Measurements from ENCODE around the gene TRIM23. TPM values are rescaled to one million over a fixed set of nuclear protein-coding genes. Genes with fewer than 3 reads are reported as not detected.

The TRIM23 gene
- total and polyA plus RNA-seq, 3 donors from 2014 or later, result 11.0 to 24.8 (median 23.9) TPM

- H3K4me1 ChIP-seq, result no peaks in the 10 kb centered on the region
- WGBS, 2 donors, result 76 to 84% methylated on average over 2 of the region's 2 CpGs
- H3K27ac ChIP-seq, result no peak overlapping the region
- TF ChIP-seq POLR2A (IDR thresholded peaks at IDR 0.05), result no peak
- TF ChIP-seq, protein P1, sequence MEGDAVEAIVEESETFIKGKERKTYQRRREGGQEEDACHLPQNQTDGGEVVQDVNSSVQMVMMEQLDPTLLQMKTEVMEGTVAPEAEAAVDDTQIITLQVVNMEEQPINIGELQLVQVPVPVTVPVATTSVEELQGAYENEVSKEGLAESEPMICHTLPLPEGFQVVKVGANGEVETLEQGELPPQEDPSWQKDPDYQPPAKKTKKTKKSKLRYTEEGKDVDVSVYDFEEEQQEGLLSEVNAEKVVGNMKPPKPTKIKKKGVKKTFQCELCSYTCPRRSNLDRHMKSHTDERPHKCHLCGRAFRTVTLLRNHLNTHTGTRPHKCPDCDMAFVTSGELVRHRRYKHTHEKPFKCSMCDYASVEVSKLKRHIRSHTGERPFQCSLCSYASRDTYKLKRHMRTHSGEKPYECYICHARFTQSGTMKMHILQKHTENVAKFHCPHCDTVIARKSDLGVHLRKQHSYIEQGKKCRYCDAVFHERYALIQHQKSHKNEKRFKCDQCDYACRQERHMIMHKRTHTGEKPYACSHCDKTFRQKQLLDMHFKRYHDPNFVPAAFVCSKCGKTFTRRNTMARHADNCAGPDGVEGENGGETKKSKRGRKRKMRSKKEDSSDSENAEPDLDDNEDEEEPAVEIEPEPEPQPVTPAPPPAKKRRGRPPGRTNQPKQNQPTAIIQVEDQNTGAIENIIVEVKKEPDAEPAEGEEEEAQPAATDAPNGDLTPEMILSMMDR (IDR thresholded peaks at IDR 0.05), result no peak
- H3K4me3 ChIP-seq, result no peak overlapping the region
- no peaks in the 10 kb centered on the region for H3K36me3 ChIP-seq (ENCODE audit: low read depth, missing control alignments)
- no peaks in the 10 kb centered on the region for H3K9me3 ChIP-seq
- intact Hi-C loops (cut with DNase I; ENCODE audit: low total_unique reads), result no loop called here
- no peaks in the 10 kb centered on the region for H3K27me3 ChIP-seq
- DNase-seq, result no peak
Observed at GRCh38 chr5:65654713-65655112, 30.6 kb upstream of the TRIM23 start.

- no peaks in the 10 kb centered on the region for H3K36me3 ChIP-seq (ENCODE audit: low read depth, missing control alignments)
- 58 to 64% methylated on average over 5 of the region's 5 CpGs for WGBS, 2 donors
- H3K27ac ChIP-seq, result no peak overlapping the region
- no peak for DNase-seq
- TF ChIP-seq, protein P1 (IDR thresholded peaks at IDR 0.05), result no peak
- TF ChIP-seq POLR2A (IDR thresholded peaks at IDR 0.05), result no peak
- no peak overlapping the region for H3K4me3 ChIP-seq
- no peaks in the 10 kb centered on the region for H3K4me1 ChIP-seq
- intact Hi-C loops (cut with DNase I; ENCODE audit: low total_unique reads), result no loop called here
- no peaks in the 10 kb centered on the region for H3K27me3 ChIP-seq
- H3K9me3 ChIP-seq, result no peaks in the 10 kb centered on the region
Observed at GRCh38 chr5:65651144-65651543, 27.0 kb upstream of the TRIM23 start.

DNA sequence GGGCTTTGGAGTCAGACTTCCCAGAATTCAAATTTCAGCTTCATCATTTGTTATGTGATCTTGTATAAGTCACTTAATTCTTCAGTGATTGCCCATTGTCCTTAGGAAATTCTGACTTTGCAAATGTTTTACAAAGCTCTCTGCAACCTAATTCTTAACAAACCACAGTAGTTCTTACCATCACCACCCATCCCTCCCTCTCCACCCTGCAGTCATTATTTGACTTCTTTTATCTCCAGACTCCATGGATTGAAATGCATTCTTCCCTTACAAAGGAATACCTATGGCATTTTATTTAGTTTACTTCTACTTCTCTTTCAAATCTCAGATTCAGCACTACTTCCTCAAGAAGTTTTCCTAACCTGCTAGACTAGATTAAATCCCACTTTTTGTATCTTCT, 23.8 kb upstream of the TRIM23 start:
- intact Hi-C loops (cut with DNase I; ENCODE audit: low total_unique reads), result no loop called here
- H3K36me3 ChIP-seq (ENCODE audit: low read depth, missing control alignments), result no peaks in the 10 kb centered on the region
- H3K4me3 ChIP-seq, result no peak overlapping the region
- H3K4me1 ChIP-seq, result no peaks in the 10 kb centered on the region
- H3K27ac ChIP-seq, result no peak overlapping the region
- TF ChIP-seq, protein P1 (IDR thresholded peaks at IDR 0.05), result no peak
- no peak for TF ChIP-seq POLR2A (IDR thresholded peaks at IDR 0.05)
- DNase-seq, result no peak
- H3K9me3 ChIP-seq, result no peaks in the 10 kb centered on the region
- H3K27me3 ChIP-seq, result no peaks in the 10 kb centered on the region

- Histone ChIP-seq H3K9me3 (no peaks in the 10 kb centered on the region), H3K4me3 (no peak overlapping the region), H3K27me3 (no peaks in the 10 kb centered on the region), H3K36me3 (ENCODE audit: low read depth, missing control alignments) (no peaks in the 10 kb centered on the region), H3K27ac (no peak overlapping the region), H3K4me1 (no peaks in the 10 kb centered on the region)
- TF ChIP-seq POLR2A (IDR thresholded peaks at IDR 0.05), result no peak
- TF ChIP-seq, protein P1 (IDR thresholded peaks at IDR 0.05), result no peak
- intact Hi-C loops (cut with DNase I; ENCODE audit: low total_unique reads), result no loop called here
- no peak for DNase-seq
- WGBS, 2 donors, result 76 to 85% methylated on average over 2 of the region's 2 CpGs
Observed at GRCh38 chr5:65646938-65647337, 22.8 kb upstream of the TRIM23 start.

DNA sequence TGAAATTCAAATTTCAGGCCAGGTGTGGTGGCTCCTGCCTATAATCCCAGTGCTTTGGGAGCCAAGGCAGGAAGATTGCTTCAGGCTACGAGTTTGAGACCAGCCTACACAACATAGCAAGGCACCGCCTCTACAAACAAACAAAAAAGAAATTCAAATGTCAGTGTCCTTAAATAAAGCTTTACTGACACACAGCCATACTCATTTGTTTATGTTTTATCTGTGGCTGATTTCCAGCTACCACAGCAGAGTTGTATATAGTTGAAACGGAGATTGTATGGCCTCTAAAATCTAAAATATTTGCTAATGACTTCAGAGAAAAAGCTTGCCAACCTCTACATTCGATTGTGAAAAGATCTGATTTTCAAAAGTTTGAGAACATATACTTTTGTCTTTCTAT, 16.1 kb upstream of the TRIM23 start:
- no peak for DNase-seq
- Histone ChIP-seq H3K4me1 (no peaks in the 10 kb centered on the region), H3K27ac (no peak overlapping the region), H3K9me3 (no peaks in the 10 kb centered on the region), H3K36me3 (ENCODE audit: low read depth, missing control alignments) (no peaks in the 10 kb centered on the region), H3K4me3 (no peak overlapping the region), H3K27me3 (no peaks in the 10 kb centered on the region)
- intact Hi-C loops (cut with DNase I; ENCODE audit: low total_unique reads), result no loop called here
- TF ChIP-seq POLR2A (IDR thresholded peaks at IDR 0.05), result no peak
- TF ChIP-seq, protein P1 (IDR thresholded peaks at IDR 0.05), result no peak
- WGBS, 2 donors, result 95 to 97% methylated on average over 4 of the region's 4 CpGs

Data from testis (tissue), 3 donors.